ENCODE results near the gene MKI67. TPM values are rescaled to one million over a fixed set of nuclear protein-coding genes. Genes with fewer than 3 reads are reported as not detected.

Gene MKI67
- total RNA-seq, 4 donors from 2014 or later, result 14.3 to 50.8 (median 26.1) TPM

GRCh38 chr10:128072941-128073645 is 53.1 kb downstream of the MKI67 start:
- DNase-seq, result no peak
- Histone ChIP-seq H3K27ac (no peak overlapping the region), H3K27me3 (no peaks in the 10 kb centered on the region), H3K4me3 (no peak overlapping the region), H3K4me1 (peaks cover 0 to 15% (median 3%) of the 10 kb centered on the region in 3 donors), H3K9me3 (no peaks in the 10 kb centered on the region), H3K36me3 (peaks cover 29 to 100% (median 40%) of the 10 kb centered on the region in 3 donors)
- TF ChIP-seq POLR2A (IDR thresholded peaks at IDR 0.05), result no peak
- 91 to 92% methylated on average over 10 to 13 of the region's 14 CpGs for WGBS, 2 donors
- intact Hi-C loops (cut with DNase I), result loop anchor here (5.0 kb wide), 2 partner anchors 36 to 166 kb away; partner anchors contain the start of gene PTPRE

- 80 to 86% methylated on average over 6 of the region's 6 CpGs for WGBS, 2 donors
- no peak for TF ChIP-seq CTCF (IDR thresholded peaks at IDR 0.05)
- no peak for TF ChIP-seq POLR2A (IDR thresholded peaks at IDR 0.05)
- no peak for DNase-seq
- Histone ChIP-seq H3K36me3 (peaks cover 21 to 100% (median 37%) of the 10 kb centered on the region in 3 donors), H3K27ac (no peak overlapping the region), H3K4me1 (peaks cover 0 to 15% (median 3%) of the 10 kb centered on the region in 3 donors), H3K27me3 (no peaks in the 10 kb centered on the region), H3K4me3 (no peak overlapping the region), H3K9me3 (no peaks in the 10 kb centered on the region)
- intact Hi-C loops (cut with DNase I), result loop anchor here (5.0 kb wide), 2 partner anchors 35 to 165 kb away; partner anchors contain the start of gene PTPRE
Observed at GRCh38 chr10:128072046-128072445, 54.2 kb downstream of the MKI67 start.

- Histone ChIP-seq H3K4me3 (no peak overlapping the region), H3K27me3 (no peaks in the 10 kb centered on the region), H3K4me1 (peaks cover 0 to 15% (median 3%) of the 10 kb centered on the region in 3 donors), H3K36me3 (peaks cover 21 to 100% (median 37%) of the 10 kb centered on the region in 3 donors), H3K27ac (no peak overlapping the region), H3K9me3 (no peaks in the 10 kb centered on the region)
- 64 to 75% methylated on average over 8 to 9 of the region's 9 CpGs for WGBS, 2 donors
- no peak for DNase-seq
- intact Hi-C loops (cut with DNase I), result loop anchor here (5.0 kb wide), 2 partner anchors 34 to 164 kb away; partner anchors contain the start of gene PTPRE
- no peak for TF ChIP-seq POLR2A (IDR thresholded peaks at IDR 0.05)
- no peak for TF ChIP-seq CTCF (IDR thresholded peaks at IDR 0.05)
Observed at GRCh38 chr10:128071417-128071782, 54.8 kb downstream of the MKI67 start.

GRCh38 chr10:128070721-128071416 is 55.4 kb downstream of the MKI67 start:
- Histone ChIP-seq H3K27ac (no peak overlapping the region), H3K4me1 (peaks cover 0 to 19% (median 3%) of the 10 kb centered on the region in 3 donors), H3K27me3 (no peaks in the 10 kb centered on the region), H3K4me3 (no peak overlapping the region), H3K36me3 (peaks cover 21 to 100% (median 41%) of the 10 kb centered on the region in 3 donors), H3K9me3 (no peaks in the 10 kb centered on the region)
- 86 to 89% methylated on average over 5 to 6 of the region's 17 CpGs for WGBS, 2 donors
- TF ChIP-seq POLR2A (IDR thresholded peaks at IDR 0.05), result no peak
- TF ChIP-seq CTCF (IDR thresholded peaks at IDR 0.05), result no peak
- intact Hi-C loops (cut with DNase I), result loop anchor here (5.0 kb wide), 2 partner anchors 34 to 164 kb away; partner anchors contain the start of gene PTPRE
- DNase-seq, result no peak

GRCh38 chr10:128070161-128070560 is 56.1 kb downstream of the MKI67 start:
- intact Hi-C loops (cut with DNase I), result loop anchor here (5.0 kb wide), 2 partner anchors 33 to 163 kb away; partner anchors contain the start of gene PTPRE
- no peak for TF ChIP-seq POLR2A (IDR thresholded peaks at IDR 0.05)
- TF ChIP-seq CTCF (IDR thresholded peaks at IDR 0.05), result no peak
- 94% methylated on average over 4 of the region's 10 CpGs; no CpG with 5 or more reads in 1 of the 2 donors for WGBS, 2 donors
- no peaks in the 10 kb centered on the region for H3K9me3 ChIP-seq
- DNase-seq, result no peak
- peaks cover 0 to 26% (median 9%) of the 10 kb centered on the region in 3 donors for H3K4me1 ChIP-seq
- no peak overlapping the region for H3K27ac ChIP-seq
- H3K36me3 ChIP-seq, result peaks cover 21 to 100% (median 41%) of the 10 kb centered on the region in 3 donors
- no peak overlapping the region for H3K4me3 ChIP-seq
- H3K27me3 ChIP-seq, result no peaks in the 10 kb centered on the region
